Activated naive CD4-positive, alpha-beta T cell treated with anti-CD3 and anti-CD28 coated beads for 36 hours (primary cell): ENCODE measurements around the gene LRRC4C. TPM values are rescaled to one million over a fixed set of nuclear protein-coding genes. Genes with fewer than 3 reads are reported as not detected.

ENCODE experiments used
- CTCF ChIA-PET: fragments of 350-600 bp; sonication (Branson Sonifier 250); formaldehyde crosslinking; loops from one replicate; lab custom pipeline; 2021; ENCODE audit warnings: antibody characterized with exemption; lab: Charles Lee
- DNase-seq: peaks from one replicate; pipeline ENCODE4 v3.0.0-alpha.2; 2020
- H3K27ac Mint-ChIP-seq: one replicate; pipeline ENCODE4 v1.8.0; 2021; ENCODE audit warnings: mild to moderate bottlenecking, mixed read lengths
- H3K27me3 Mint-ChIP-seq: one replicate; pipeline ENCODE4 v1.8.0; 2021; ENCODE audit warnings: low read depth, mixed read lengths
- H3K36me3 Mint-ChIP-seq: one replicate; pipeline ENCODE4 v1.8.0; 2021; ENCODE audit warnings: low read depth, mixed read lengths
- H3K4me1 Mint-ChIP-seq: one replicate; pipeline ENCODE4 v1.8.0; 2021; ENCODE audit warnings: low read depth, mixed read lengths
- H3K4me3 Mint-ChIP-seq: one replicate; pipeline ENCODE4 v1.8.0; 2021; ENCODE audit warnings: mild to moderate bottlenecking, moderate library complexity, mixed read lengths
- H3K9me3 Mint-ChIP-seq: one replicate; pipeline ENCODE4 v1.8.0; 2021; ENCODE audit warnings: mixed read lengths
- intact Hi-C: fragments of 100-400 bp; cut with micrococcal nuclease; formaldehyde crosslinking; loops from one replicate; pipeline ENCODE4 v1.15.1; 2023
- total RNA-seq, 2 experiments: library from RNA; stranded (reverse); gene quantifications; one replicate each; pipeline ENCODE4 v1.2.3, GENCODE V29; 2021

Gene LRRC4C
- total RNA-seq, 2 experiments from 2014 or later: not detected

DNA sequence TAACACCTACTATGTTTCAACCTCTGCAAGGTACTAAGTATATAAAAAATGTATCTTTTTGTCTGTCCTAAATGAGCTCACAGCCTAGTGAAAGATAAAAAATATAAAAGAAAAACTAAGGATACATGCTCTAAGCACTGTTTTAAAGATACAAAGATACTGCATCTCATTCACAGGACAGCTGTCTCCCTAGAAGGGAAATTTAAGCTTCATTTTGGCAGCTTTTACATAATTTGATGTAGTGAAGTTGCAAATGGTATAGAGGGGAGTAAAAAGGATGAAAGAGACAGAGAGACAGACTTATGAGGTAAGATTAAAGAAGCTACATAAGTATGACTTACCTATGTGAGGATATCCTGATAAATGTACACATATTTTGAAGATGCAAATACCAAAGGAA lies 53.6 kb downstream of the LRRC4C start:
- intact Hi-C loops: no loop called here
- Mint-ChIP-seq H3K4me3 (no peak overlapping the region), H3K4me1 (no peaks in the 10 kb centered on the region), H3K36me3 (no peaks in the 10 kb centered on the region), H3K27ac (no peak overlapping the region), H3K9me3 (peaks cover 6% of the 10 kb centered on the region), H3K27me3 (no peaks in the 10 kb centered on the region)
- DNase-seq: no peak
- CTCF ChIA-PET: no interaction called here

DNA sequence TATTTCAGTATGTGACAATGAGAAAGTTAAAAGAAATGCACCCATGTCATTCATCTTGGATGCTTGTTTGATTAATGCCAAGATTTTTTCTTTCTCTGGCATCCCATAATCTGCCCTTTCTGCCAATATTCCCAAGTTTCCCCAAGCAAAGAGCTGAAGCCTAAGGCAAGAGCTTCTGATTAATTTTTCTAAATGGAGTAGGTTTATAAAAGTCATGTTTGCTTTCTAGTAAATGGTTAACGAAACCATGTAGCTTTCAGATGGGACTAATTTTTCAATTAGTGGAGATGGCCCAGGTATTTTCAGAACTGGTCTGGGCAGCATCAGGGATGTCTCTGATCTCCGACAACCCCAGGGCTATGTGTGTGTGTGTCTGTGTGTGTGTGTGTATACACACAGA lies 55.3 kb downstream of the LRRC4C start:
- Mint-ChIP-seq H3K9me3 (peaks cover 4% of the 10 kb centered on the region), H3K4me3 (no peak overlapping the region), H3K27ac (no peak overlapping the region), H3K36me3 (no peaks in the 10 kb centered on the region), H3K27me3 (no peaks in the 10 kb centered on the region), H3K4me1 (no peaks in the 10 kb centered on the region)
- CTCF ChIA-PET: interaction anchor here (0.7 kb wide), 1 partner anchor 60 kb away, joined by 3 read pairs; no protein-coding TSS in a partner anchor
- DNase-seq: no peak
- intact Hi-C loops: no loop called here

DNA sequence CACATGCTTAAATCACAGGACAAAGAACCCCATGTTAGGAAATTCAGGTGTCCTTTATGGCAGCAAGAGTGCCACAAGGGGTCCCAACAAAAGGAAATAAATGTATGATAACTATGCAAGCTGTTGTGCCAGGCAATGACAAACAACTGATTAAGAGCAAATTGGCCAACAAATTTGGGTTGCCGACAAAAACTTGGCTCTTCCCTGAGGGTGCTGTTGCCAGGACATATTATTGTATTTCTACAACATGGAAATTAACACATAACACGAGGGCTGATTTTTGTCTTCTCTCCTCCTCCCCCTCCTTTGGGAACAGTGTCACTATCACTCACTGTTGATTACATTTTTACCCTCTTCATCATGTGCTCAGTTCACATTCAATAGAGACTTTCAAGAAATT lies 56.0 kb downstream of the LRRC4C start:
- intact Hi-C loops: no loop called here
- no peaks in the 10 kb centered on the region for H3K36me3 Mint-ChIP-seq
- H3K4me3 Mint-ChIP-seq: no peak overlapping the region
- no peak for DNase-seq
- no peaks in the 10 kb centered on the region for H3K27me3 Mint-ChIP-seq
- CTCF ChIA-PET: no interaction called here
- H3K9me3 Mint-ChIP-seq: peaks cover 4% of the 10 kb centered on the region
- H3K4me1 Mint-ChIP-seq: no peaks in the 10 kb centered on the region
- H3K27ac Mint-ChIP-seq: no peak overlapping the region

DNA sequence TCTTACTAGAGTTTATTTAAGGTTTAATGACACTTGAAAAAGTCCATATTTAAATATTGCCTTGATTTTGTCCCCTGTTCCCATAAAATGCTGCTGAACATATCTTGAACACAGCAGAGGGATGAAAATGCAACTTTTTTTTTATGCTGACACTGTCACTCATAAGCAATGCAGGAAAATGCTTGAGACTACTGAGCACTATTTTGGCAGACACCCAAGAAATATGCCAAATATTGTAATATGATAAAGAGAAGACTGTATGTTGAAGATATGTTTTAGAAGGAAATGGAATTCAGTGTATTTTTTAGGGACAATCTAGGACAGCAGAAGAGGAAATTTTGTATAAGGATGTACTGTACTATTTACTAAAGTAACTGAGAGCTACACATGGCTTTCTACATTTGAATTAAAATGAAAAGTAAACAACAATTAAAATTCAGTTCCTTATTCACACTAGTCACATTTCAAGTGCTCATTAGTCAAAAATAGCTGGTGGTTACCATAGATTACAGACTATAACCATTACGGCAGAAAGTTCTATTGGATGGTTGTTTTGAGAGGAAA lies 58.6 kb downstream of the LRRC4C start:
- intact Hi-C loops: no loop called here
- no peak overlapping the region for H3K4me3 Mint-ChIP-seq
- CTCF ChIA-PET: no interaction called here
- no peaks in the 10 kb centered on the region for H3K4me1 Mint-ChIP-seq
- no peaks in the 10 kb centered on the region for H3K27me3 Mint-ChIP-seq
- no peaks in the 10 kb centered on the region for H3K36me3 Mint-ChIP-seq
- peaks cover 5% of the 10 kb centered on the region for H3K9me3 Mint-ChIP-seq
- no peak for DNase-seq
- no peak overlapping the region for H3K27ac Mint-ChIP-seq

DNA sequence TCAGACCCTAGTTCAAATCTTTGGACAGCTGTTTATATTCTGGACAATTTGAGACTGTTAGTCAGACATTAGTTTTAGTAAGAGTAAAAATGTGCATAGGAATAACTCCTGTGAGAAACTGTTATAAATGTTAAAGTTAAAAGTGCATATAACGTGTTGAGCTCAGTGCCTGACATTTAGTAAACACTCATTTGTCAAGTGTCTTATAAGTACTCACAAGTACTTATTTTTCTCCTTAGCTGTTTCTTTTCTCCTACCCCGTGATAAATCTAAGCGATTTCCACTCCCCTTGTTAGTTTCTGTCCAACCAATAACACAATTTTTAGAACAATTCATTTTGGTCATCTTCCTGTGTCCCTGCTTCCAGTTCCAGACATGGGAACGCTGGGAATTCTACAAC lies 59.3 kb downstream of the LRRC4C start:
- H3K4me1 Mint-ChIP-seq: no peaks in the 10 kb centered on the region
- CTCF ChIA-PET: no interaction called here
- no peaks in the 10 kb centered on the region for H3K36me3 Mint-ChIP-seq
- intact Hi-C loops: no loop called here
- H3K27me3 Mint-ChIP-seq: no peaks in the 10 kb centered on the region
- no peak overlapping the region for H3K27ac Mint-ChIP-seq
- H3K4me3 Mint-ChIP-seq: no peak overlapping the region
- H3K9me3 Mint-ChIP-seq: peaks cover 7% of the 10 kb centered on the region
- no peak for DNase-seq

DNA sequence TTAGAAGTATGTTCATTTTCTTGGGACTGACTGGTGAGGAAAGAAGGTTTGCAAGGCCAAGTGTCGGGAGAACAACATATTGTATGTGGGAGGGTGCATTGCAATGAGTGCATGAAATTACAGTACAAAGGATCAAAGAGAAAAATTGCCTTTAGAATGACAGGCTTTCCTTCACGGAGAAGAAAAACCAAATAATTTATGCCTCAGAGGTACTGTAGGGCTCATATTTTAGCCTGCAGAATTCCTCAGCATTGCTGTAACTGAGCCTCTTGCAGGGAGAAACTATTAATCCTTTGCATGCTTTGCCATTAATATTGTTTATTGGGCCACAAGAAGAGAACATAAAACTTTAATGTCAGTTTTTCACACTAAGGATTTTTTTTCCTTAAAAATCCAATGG lies 60.1 kb downstream of the LRRC4C start:
- no peak for DNase-seq
- Mint-ChIP-seq H3K27me3 (no peaks in the 10 kb centered on the region), H3K36me3 (no peaks in the 10 kb centered on the region), H3K9me3 (peaks cover 7% of the 10 kb centered on the region), H3K27ac (no peak overlapping the region), H3K4me1 (no peaks in the 10 kb centered on the region), H3K4me3 (no peak overlapping the region)
- intact Hi-C loops: no loop called here
- CTCF ChIA-PET: no interaction called here

DNA sequence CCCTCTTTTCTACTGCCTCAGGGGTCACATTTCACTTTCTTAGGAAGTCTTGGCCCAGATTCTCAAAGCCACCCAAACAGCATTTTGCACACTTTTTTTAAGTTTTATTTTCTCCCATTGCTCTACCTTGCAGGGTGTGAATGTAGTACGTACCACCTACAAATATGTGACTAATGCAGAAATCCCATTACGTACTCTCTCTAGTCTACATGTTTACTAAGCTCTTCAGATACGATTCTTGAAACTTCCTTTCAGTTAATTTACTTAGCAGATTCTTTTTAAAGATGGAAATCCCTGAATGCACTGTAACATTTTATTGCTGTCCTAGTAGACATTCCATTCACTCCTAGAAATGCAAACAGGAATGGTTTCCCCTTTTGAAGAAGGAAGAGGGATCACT lies 61.3 kb downstream of the LRRC4C start:
- intact Hi-C loops: no loop called here
- Mint-ChIP-seq H3K4me3 (no peak overlapping the region), H3K4me1 (no peaks in the 10 kb centered on the region), H3K9me3 (peaks cover 5% of the 10 kb centered on the region), H3K36me3 (no peaks in the 10 kb centered on the region), H3K27ac (no peak overlapping the region), H3K27me3 (no peaks in the 10 kb centered on the region)
- DNase-seq: no peak
- CTCF ChIA-PET: interaction anchor here (0.6 kb wide), 1 partner anchor 1413 kb away, joined by 9 read pairs; no protein-coding TSS in a partner anchor

DNA sequence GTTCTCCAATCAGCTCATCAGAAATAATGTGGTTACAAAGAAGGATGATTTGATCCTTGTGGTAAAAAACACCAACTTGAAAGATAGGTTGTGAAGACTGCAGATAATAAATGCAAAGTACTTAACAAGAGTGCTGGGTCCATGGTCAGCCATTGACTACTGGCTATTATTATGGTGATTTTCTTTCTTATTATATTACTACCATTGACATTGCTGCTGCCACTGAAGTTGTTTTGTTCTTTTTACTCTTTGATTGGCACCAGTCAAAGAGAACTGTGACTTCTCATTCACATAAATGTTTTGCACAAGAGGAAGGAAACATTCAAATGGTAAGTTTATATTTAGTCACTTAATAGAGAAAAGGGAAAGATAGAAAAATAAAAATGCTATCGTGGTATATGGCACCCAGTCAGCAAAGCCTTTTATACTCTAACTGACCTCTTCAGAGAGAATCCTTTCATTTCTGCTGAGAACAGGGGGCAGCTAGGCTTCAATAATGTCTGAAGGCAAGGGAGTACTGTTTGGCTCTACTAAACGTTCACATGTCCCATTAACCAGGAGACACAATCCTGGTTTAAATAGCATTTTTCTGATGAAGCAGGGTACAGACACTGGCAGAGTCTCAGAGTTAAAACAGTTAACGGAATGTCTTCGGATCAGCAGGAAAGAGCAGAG lies 64.8 kb downstream of the LRRC4C start:
- H3K36me3 Mint-ChIP-seq: no peaks in the 10 kb centered on the region
- no peak for DNase-seq
- H3K27me3 Mint-ChIP-seq: no peaks in the 10 kb centered on the region
- no peak overlapping the region for H3K27ac Mint-ChIP-seq
- CTCF ChIA-PET: no interaction called here
- peaks cover 10% of the 10 kb centered on the region for H3K9me3 Mint-ChIP-seq
- H3K4me3 Mint-ChIP-seq: no peak overlapping the region
- no peaks in the 10 kb centered on the region for H3K4me1 Mint-ChIP-seq
- intact Hi-C loops: no loop called here

DNA sequence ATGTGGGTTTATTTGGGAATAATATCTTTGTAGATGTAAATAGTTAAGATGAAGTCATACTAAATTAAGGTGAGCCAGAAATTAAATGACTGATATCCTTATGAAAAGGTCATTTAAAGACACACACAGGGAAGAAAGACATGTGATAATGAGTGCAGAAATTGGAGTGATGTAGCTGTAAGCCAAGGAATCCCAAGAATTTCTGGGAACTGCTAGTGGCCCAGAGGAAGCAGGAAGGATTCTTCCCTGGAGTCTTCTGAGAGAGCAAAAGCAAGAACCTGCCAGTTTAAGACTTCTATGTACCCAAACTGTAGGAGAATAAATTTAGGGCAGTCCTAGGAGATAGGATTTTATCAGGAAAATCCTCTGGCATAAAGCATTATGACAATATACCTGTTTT lies 66.9 kb downstream of the LRRC4C start:
- DNase-seq: no peak
- intact Hi-C loops: no loop called here
- no peak overlapping the region for H3K27ac Mint-ChIP-seq
- CTCF ChIA-PET: no interaction called here
- no peaks in the 10 kb centered on the region for H3K27me3 Mint-ChIP-seq
- H3K36me3 Mint-ChIP-seq: no peaks in the 10 kb centered on the region
- no peaks in the 10 kb centered on the region for H3K4me1 Mint-ChIP-seq
- H3K9me3 Mint-ChIP-seq: peaks cover 13% of the 10 kb centered on the region
- H3K4me3 Mint-ChIP-seq: no peak overlapping the region

DNA sequence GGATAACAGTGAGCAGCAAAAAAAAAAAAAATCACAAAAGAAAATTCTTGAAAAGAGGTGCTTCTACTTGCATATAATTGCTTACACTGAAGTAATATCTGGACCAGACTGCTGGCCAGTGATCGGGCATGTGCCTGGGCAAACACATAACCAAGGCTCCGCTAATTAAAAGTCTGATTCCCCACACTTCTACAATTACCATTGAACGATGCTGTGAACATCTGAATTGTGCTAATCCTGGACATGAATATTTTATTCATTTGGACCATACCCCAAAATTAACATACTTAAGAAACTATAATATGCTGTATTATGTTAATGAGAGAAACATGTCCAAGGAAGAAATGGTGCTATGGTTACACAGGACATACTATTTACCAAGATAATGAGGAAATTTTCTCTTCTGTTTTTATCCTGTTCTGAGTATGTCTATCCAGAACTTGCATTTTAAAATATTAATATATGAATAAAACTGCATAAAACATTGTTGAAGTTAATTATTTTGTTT lies 69.8 kb downstream of the LRRC4C start:
- Mint-ChIP-seq H3K27ac (no peak overlapping the region), H3K9me3 (peaks cover 9% of the 10 kb centered on the region), H3K36me3 (no peaks in the 10 kb centered on the region), H3K4me1 (no peaks in the 10 kb centered on the region), H3K27me3 (no peaks in the 10 kb centered on the region), H3K4me3 (no peak overlapping the region)
- no peak for DNase-seq
- CTCF ChIA-PET: no interaction called here
- intact Hi-C loops: no loop called here

DNA sequence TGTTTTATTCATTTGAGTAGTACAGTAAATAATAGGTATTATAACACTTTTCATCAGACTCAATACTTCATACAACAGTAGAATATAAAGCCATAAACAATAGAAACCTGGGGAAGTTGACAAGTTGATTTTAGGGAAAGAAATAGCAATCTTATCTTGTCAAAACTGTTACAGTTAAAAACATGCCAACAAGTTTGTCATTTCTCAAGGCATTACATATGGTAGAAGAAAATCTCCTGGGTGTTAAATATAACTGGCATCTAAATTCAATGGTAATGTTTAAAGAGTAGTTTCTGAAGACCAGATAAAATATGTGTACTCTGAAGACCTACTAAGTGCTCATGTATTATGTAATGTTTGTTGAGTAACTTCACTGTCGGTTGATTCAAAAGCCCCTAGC lies 75.1 kb downstream of the LRRC4C start:
- intact Hi-C loops: no loop called here
- no peaks in the 10 kb centered on the region for H3K36me3 Mint-ChIP-seq
- H3K4me3 Mint-ChIP-seq: no peak overlapping the region
- peaks cover 8% of the 10 kb centered on the region for H3K9me3 Mint-ChIP-seq
- no peaks in the 10 kb centered on the region for H3K27me3 Mint-ChIP-seq
- no peaks in the 10 kb centered on the region for H3K4me1 Mint-ChIP-seq
- no peak overlapping the region for H3K27ac Mint-ChIP-seq
- CTCF ChIA-PET: no interaction called here
- no peak for DNase-seq

DNA sequence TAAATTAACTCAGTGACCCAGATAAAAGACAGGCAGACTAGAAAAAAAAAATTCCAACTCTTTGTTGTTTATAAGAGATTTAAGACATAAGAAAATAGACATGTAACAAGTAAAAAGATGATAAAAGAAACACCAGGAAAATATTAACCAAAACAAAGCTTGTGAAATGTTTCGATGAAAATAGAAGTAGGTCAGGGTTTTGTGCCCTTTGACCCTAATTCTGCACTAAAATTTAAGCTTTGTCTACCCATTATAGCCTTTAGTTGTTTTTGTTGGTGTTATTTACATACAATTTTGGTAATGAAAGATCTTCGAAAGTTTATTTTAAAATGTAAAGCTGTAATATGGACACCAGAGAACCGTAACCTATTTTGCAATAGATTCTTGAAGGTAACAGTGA lies 75.7 kb downstream of the LRRC4C start:
- Mint-ChIP-seq H3K4me1 (no peaks in the 10 kb centered on the region), H3K36me3 (no peaks in the 10 kb centered on the region), H3K27ac (no peak overlapping the region), H3K27me3 (no peaks in the 10 kb centered on the region), H3K9me3 (peaks cover 5% of the 10 kb centered on the region), H3K4me3 (no peak overlapping the region)
- CTCF ChIA-PET: no interaction called here
- no peak for DNase-seq
- intact Hi-C loops: no loop called here

DNA sequence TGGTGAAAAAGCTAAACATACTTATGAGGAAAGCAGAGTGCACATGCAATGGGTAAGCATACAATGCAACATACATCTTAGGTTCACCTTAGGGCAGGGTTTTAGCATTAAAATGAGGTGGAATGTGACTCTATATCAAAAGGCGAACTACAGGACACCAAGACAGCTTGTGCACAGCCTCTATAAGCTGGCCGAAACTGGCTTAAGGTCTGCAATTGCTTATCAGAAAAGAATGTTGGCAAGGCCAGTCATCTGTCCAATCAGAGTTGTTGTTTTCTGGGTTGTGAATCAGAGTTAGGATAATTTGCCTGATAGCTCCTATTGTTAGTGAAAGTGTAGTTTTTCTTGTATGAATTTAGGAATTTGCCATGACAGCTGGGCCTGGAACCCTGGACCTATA lies 76.5 kb downstream of the LRRC4C start:
- Mint-ChIP-seq H3K9me3 (peaks cover 5% of the 10 kb centered on the region), H3K27me3 (no peaks in the 10 kb centered on the region), H3K4me1 (no peaks in the 10 kb centered on the region), H3K4me3 (no peak overlapping the region), H3K27ac (no peak overlapping the region), H3K36me3 (no peaks in the 10 kb centered on the region)
- CTCF ChIA-PET: no interaction called here
- intact Hi-C loops: no loop called here
- DNase-seq: no peak
